Stimulated activated CD8-positive, alpha-beta memory T cell treated with anti-CD3 and anti-CD28 coated beads, Interleukin-7, amount 100 ng/mL, for 1 hour (primary cell): ENCODE data around the gene KRT80.

Source experiments
- DNase-seq, 2 donors: peaks; one replicate each; pipeline ENCODE4 v3.0.0-alpha.2; 2020; ENCODE audit warnings: low read depth in 2 of 2

KRT80 gene

DNA sequence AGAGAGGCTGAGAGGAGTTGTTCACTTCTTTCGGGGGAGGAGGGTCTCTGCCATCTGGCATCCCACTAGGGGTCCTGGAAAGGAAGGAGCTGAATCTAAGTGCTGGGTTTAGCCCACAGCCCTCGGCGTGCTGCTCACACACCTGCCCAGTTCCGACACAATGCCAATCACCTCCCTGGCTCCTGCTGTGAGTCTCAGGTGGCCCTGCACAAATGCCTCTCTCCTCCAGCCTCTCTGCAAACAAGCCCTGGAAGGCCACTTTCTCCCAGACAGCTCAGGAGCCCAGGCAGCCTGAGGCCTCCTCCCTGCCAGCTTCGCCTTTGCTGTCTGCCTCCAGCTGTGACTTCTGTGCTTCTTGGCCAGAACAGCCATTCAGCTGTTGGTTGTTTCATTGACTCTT, 61.1 kb downstream of the KRT80 start:
- no peak for DNase-seq

- DNase-seq = no peak
Observed at GRCh38 chr12:52127683-52128450, 63.9 kb downstream of the KRT80 start.

DNA sequence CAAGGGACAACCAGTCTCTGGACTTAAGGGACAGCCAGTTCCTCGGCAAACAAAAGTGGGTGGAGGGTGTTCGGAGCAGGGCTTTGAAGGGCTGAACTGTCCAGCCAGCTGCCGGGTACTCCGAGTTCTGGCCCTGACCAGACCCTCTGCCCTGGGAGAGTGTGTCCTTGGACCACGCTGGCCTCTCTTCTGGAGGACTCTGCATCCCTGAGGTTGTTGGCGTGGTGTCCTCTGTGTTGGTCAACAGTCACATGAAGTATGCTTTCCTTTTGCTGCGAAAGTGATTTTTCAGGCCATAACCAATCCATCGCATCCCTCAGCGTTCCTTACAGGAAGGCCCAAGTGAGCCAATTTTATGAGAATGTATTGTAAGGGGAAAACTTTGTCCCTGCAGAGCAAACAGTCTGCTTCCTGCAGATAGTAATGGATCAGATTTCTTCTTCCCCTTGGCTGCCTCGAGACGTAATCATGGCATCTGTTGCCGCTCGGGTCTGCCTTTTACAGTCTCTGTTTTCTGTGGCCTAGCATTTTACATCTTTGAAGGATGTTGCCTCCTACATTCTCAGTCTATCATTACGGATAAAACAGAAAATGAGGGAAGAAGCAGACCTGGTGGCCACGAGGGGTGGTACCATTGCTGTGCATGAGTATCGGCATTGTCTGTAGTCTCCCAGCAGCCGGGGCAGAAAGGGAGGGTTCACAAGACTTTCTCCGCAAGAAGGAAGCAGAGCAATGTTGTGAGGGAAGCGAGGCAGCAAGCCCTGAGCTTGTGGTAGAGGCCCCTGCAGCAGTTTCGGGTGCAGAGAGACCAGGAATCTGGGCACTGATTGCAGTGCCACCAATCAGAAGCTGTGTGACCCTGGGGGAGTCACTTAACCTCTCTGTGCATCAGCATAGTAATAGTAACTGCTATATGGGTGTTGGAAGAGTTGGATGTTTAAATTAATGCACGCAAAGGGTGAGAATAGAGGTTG, 64.9 kb downstream of the KRT80 start:
- DNase-seq = no peak

GRCh38 chr12:52126050-52126604, 65.7 kb downstream of the KRT80 start:
- no peak for DNase-seq

DNA sequence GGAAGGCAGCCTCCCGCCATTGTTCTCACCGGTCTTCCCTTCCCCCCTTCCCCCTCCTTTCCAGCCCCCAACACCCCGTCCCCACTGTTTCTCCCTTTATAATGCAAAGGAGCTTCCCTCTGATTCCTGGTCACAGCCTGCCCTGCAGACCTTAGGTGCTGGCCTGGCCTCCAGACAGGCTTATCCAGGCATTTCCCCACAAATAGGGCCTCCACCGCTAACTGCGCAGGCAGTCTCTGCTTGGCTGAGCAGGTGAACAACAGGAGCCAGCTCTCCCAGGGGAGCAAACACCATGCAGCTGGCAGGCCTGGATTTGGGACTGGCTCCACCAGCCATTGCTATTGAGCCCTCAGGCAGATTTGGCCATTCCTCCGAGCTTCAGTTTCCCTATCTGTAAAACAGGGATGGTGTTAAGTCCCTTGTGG, 66.3 kb downstream of the KRT80 start:
- no peak for DNase-seq

- no peak for DNase-seq
Observed at GRCh38 chr12:52123487-52124186, 68.2 kb downstream of the KRT80 start.

DNA sequence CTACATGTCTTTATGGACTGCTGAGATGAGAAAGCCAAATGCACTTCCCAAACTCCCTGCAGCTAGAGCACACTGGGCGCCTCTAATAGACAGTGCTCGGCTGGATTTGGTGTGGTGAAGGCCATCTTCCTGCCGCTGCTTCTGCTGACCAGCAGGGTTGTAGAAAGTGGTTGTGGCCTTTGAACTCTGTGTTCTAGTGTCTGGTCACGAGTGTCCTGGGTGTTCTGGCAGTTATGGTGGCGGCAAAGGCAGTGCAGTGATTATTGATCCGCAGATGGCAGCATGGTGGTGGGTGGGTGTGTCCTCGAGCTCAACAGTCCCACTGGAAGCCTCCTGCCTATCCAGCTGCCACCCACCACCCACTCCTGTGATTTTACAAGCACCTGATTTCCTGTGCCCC, 68.9 kb downstream of the KRT80 start:
- DNase-seq = no peak

DNA sequence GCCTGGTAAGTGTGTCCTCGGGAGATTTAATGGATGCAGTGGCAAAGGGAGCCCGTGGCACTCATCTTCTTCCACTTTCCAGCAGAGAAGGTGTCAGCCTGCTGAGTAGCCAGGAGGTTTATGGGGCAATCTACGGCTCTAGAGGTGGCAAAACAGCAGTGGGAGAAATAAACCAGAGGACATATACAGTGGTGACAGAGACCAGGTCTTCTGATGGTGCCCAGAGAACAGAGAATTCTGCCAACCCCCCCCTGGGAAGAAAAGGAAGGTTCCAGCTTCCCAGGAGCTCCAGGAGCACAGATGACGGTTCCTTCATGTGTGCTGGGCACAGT, 69.3 kb downstream of the KRT80 start:
- no peak for DNase-seq

GRCh38 chr12:52121824-52122539, 69.8 kb downstream of the KRT80 start:
- peak in 1 of 2 donors; percentile 38 for DNase-seq

GRCh38 chr12:52120951-52121823, 70.6 kb downstream of the KRT80 start:
- no peak for DNase-seq

- DNase-seq = no peak
Observed at GRCh38 chr12:52119398-52120254, 72.2 kb downstream of the KRT80 start.
